Heart right ventricle (tissue), 16 donors: ENCODE data around the gene TMEM106C. TPM values are rescaled to one million over a fixed set of nuclear protein-coding genes. Genes with fewer than 3 reads are reported as not detected.

Experiments
- ATAC-seq, 8 donors: fragments of 200-7000 bp; cut with Tn5 transposase; one replicate each; pipeline ENCODE4 v1.9.1; 2020; ENCODE audit warnings: mild to moderate bottlenecking in 8 of 8, moderate library complexity in 8 of 8, moderate number of reproducible peaks in 1 of 8
- DNase-seq, 2 donors: peaks; one replicate each; pipeline ENCODE4 v3.0.0-alpha.2; 2020
- H3K27ac ChIP-seq, 10 donors: fragments of 200-600 bp; sonication (generic) in 2 of 10; one replicate each; pipeline versions ENCODE4 v1.5.0 to v1.8.0; 2020 to 2022; ENCODE audit warnings: mild to moderate bottlenecking in 3 of 10
- H3K27me3 ChIP-seq, 7 donors: fragments of 200-600 bp; one replicate each; pipeline ENCODE4 v1.8.0; 2021 to 2022; ENCODE audit warnings: mild to moderate bottlenecking in 2 of 7
- H3K36me3 ChIP-seq, 9 donors: fragments of 200-600 bp; sonication (generic) in 1 of 9; one replicate each; pipeline versions ENCODE4 v1.5.0 to v1.8.0; 2020 to 2022; ENCODE audit warnings: mild to moderate bottlenecking in 2 of 9
- H3K4me1 ChIP-seq, 9 donors: fragments of 200-600 bp; sonication (generic) in 1 of 9; one replicate each; pipeline versions ENCODE4 v1.5.0 to v1.8.0; 2020 to 2022; ENCODE audit warnings: mild to moderate bottlenecking in 4 of 9
- H3K4me3 ChIP-seq, 10 donors: fragments of 200-600 bp; sonication (generic) in 2 of 10; one replicate each; pipeline versions ENCODE4 v1.5.0 to v1.8.0; 2020 to 2022; ENCODE audit warnings: mild to moderate bottlenecking in 7 of 10, moderate library complexity in 2 of 10
- H3K9me3 ChIP-seq, 11 donors: fragments of 200-600 bp in 10 of 11; sonication (generic) in 2 of 11; one replicate each; pipeline versions ENCODE4 v1.5.0 to v1.8.0; 2013 to 2022; ENCODE audit warnings: mild to moderate bottlenecking in 2 of 11, control low read depth in 1 of 11, moderate library complexity in 1 of 11
- WGBS, 2 donors: extraction: QIAGEN DNeasy Blood & Tissue Kit; methylation state at CpG; one replicate each; pipeline ENCODE4 v1.1.7; 2013; ENCODE audit warnings: inconsistent platforms in 1 of 2; 5-methylcytosine and 5-hydroxymethylcytosine counted together
- intact Hi-C, 10 donors: fragments of 100-400 bp; cut with DNase I; formaldehyde crosslinking; loops; one replicate each; pipeline versions ENCODE4 v1.11.1 to v1.14.2; 2022
- polyA plus RNA-seq, 2 donors: library from polyadenylated mRNA; stranded (reverse); fragments of 200-250 nt; gene quantifications; one replicate each; pipeline ENCODE4 v1.2.3, GENCODE V29; 2013
- total RNA-seq, 10 donors: library from RNA; stranded (reverse); fragmentation: NEBNext Ultra II Directional in 3 of 10; extraction: Animal tissue kit (Norgen Biotek cat#: 25700) in 3 of 10; gene quantifications; one replicate each; pipeline versions ENCODE4 v1.2.1 to v1.2.4, GENCODE V29; 2021 to 2023
- TF ChIP-seq, protein P1 (sequence below), 9 donors: fragments of 200-600 bp; sonication (generic) in 2 of 9; IDR thresholded peaks; one replicate each; pipeline versions ENCODE4 v1.5.0 to v1.8.0; 2021 to 2022; ENCODE audit warnings: antibody characterized with exemption in 9 of 9, mild to moderate bottlenecking in 5 of 9, moderate library complexity in 1 of 9
- donor health status: Arrhythmogenic right ventricular cardiomyopathy.
- donor health status: ischemic (EF 13 %, LVEDD 7.1; RV severe dilation, severe dysfunction).
- donor health status: healthy with polysubstance abuse.
- donor health status: DM: no; HTN: yes; CAD: no.
- donor health status: DM: no; HTN: no; CAD: no.
- donor health status: ischemic (EF 25% LVEDD 6.9; RV normal size, moderate dysfunction).
- donor health status: ischemic (EF 25% LVEDD 5.7; RV mildly dilated, moderate dysfunction).
- donor health status: healthy.
- donor health status: DM: yes; HTN: yes; CAD: no.
- donor health status: Ischemic cardiomyopathy.
- donor health status: ischemic (EF 35%, LVEDD 5.7; RV mildly dilated, moderate dysfunction).
- donor health status: nonischemic (EF 11% LVEDD 7.7; RV severe dilation, severe dysfunction).
- donor health status: DM: yes; HTN: yes; CAD: no.
- donor health status: PGD.
- donor health status: ischemic (EF 29% LVEDD 5.4; RV normal size, mild dysfunction).
- donor health status: nonischemic (EF 23%, LVEDD 6.1; RV moderate dilation, normal function).

TMEM106C gene
- total and polyA plus RNA-seq, 12 donors, result 22.3 to 61.8 (median 40.0) TPM

DNA sequence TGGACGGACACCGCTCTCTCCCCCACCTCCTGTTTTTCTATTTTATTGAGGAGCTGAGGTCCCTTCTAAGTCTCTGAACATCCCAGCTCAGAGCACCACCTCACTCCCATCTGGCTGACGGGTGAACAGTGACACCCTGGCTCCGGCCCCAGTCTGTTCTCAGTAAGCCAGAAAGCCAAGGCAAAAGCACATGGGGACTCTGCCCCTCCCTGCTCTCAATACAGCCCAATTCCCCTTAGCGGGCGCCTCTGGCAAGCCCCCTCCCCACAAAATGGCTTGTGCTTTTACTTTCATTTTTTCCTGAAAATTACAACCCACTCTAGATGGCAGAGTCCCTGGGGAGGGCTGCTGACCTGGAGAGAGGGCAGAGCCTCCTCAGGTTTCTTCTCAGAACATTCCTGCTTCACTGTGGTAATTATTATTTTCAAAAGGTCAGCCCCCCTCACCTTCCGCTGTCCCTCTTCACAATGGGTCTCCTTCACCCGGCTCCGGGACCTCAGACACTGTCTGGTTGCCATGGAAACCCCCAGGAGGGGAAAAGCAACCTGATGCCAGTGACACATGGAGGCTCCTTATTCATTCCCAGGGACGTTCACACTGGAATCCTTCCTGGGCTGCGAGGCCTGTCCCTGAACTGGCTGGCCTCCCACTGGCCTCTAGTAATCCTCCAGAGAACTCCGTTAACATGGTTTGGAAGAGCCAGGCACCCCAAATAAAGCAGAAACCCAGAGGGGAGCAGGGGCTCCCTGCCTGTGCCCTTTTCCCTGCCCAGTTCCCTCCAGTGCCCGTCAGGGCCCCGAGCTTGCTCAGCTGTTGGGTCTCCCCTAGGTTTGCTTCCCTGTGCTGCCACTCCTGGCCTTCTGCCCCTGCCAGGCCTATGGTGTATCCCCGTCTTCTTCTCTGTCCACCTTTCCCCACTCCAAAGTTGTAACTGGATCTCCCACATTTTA, 25.0 kb downstream of the TMEM106C start:
- peaks cover 0 to 5% (median 0%) of the 10 kb centered on the region in 7 donors for H3K27me3 ChIP-seq
- H3K4me1 ChIP-seq, result peaks cover 0 to 15% (median 7%) of the 10 kb centered on the region in 9 donors
- intact Hi-C loops, result no loop called here
- 65 to 75% methylated on average over 15 of the region's 15 CpGs for WGBS, 2 donors
- H3K27ac ChIP-seq, result no peak overlapping the region
- ATAC-seq (peak in 4 of 8 donors; percentile 26 to 63 (median 32)), DNase-seq (no peak)
- H3K9me3 ChIP-seq, result no peaks in the 10 kb centered on the region
- TF ChIP-seq, protein P1, sequence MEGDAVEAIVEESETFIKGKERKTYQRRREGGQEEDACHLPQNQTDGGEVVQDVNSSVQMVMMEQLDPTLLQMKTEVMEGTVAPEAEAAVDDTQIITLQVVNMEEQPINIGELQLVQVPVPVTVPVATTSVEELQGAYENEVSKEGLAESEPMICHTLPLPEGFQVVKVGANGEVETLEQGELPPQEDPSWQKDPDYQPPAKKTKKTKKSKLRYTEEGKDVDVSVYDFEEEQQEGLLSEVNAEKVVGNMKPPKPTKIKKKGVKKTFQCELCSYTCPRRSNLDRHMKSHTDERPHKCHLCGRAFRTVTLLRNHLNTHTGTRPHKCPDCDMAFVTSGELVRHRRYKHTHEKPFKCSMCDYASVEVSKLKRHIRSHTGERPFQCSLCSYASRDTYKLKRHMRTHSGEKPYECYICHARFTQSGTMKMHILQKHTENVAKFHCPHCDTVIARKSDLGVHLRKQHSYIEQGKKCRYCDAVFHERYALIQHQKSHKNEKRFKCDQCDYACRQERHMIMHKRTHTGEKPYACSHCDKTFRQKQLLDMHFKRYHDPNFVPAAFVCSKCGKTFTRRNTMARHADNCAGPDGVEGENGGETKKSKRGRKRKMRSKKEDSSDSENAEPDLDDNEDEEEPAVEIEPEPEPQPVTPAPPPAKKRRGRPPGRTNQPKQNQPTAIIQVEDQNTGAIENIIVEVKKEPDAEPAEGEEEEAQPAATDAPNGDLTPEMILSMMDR (IDR thresholded peaks at IDR 0.05), result no peak
- no peaks in the 10 kb centered on the region for H3K36me3 ChIP-seq
- H3K4me3 ChIP-seq, result no peak overlapping the region

DNA sequence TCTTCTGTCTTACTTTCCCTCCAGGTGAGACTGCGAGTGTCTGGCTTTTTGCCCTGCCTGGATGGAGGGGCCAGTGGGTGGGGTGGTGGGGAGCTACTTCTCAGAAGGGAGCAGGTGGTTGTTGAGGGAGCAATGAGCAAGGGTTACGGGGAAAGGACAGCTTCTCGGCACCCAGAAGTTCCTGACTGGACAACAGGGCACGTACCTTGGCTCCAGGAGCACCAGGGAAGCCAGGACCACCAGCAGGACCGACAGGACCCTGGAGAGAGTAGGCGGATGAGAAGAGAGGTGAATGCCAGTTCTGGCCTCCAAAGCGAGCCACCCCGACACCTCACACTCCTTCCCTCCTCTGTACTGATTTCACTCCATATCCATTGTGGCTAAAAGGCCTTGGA, 25.6 kb downstream of the TMEM106C start:
- ATAC-seq, result no peak
- intact Hi-C loops, result no loop called here
- TF ChIP-seq, protein P1 (IDR thresholded peaks at IDR 0.05), result no peak

GRCh38 chr12:47989666-47990065, 26.3 kb downstream of the TMEM106C start:
- Histone ChIP-seq H3K4me1 (peaks cover 0 to 15% (median 7%) of the 10 kb centered on the region in 9 donors), H3K36me3 (no peaks in the 10 kb centered on the region), H3K27me3 (peaks cover 0 to 6% (median 0%) of the 10 kb centered on the region in 7 donors), H3K4me3 (no peak overlapping the region), H3K9me3 (no peaks in the 10 kb centered on the region), H3K27ac (no peak overlapping the region)
- ATAC-seq, result no peak
- intact Hi-C loops, result no loop called here
- TF ChIP-seq, protein P1 (IDR thresholded peaks at IDR 0.05), result no peak
- 87 to 96% methylated on average over 12 of the region's 12 CpGs for WGBS, 2 donors
- no peak for DNase-seq

More for the DNA sequence above, 25.6 kb downstream of the TMEM106C start:
- Histone ChIP-seq H3K27ac (no peak overlapping the region), H3K4me1 (peaks cover 0 to 15% (median 7%) of the 10 kb centered on the region in 9 donors), H3K36me3 (no peaks in the 10 kb centered on the region), H3K27me3 (peaks cover 0 to under 1% (median 0%) of the 10 kb centered on the region in 7 donors), H3K9me3 (no peaks in the 10 kb centered on the region), H3K4me3 (no peak overlapping the region)
- no peak for DNase-seq
- 95 to 96% methylated on average over 8 of the region's 8 CpGs for WGBS, 2 donors

- Histone ChIP-seq H3K4me3 (no peak overlapping the region), H3K4me1 (peaks cover 0 to 15% (median 7%) of the 10 kb centered on the region in 9 donors), H3K27me3 (peaks cover 0 to 6% (median 0%) of the 10 kb centered on the region in 7 donors), H3K36me3 (no peaks in the 10 kb centered on the region), H3K9me3 (no peaks in the 10 kb centered on the region), H3K27ac (no peak overlapping the region)
- TF ChIP-seq, protein P1 (IDR thresholded peaks at IDR 0.05), result no peak
- DNase-seq, result no peak
- no peak for ATAC-seq
- intact Hi-C loops, result no loop called here
- WGBS, 2 donors, result 81 to 85% methylated on average over 7 of the region's 7 CpGs
Measured at GRCh38 chr12:47990351-47991105, 27.1 kb downstream of the TMEM106C start.
